ENCODE results near the gene PEG3.
"Not testable (repeated sequence)": the region's sequence is repeated elsewhere in the genome, so short reads cannot be mapped to it uniquely, and the experiment has no call there.

The PEG3 gene

GRCh38 chr19:56840451-56841192 lies at the start of gene PEG3, which contains the start of gene ZIM2:
PEG3 (minus strand) TSS chr19:56840726; CDS start chr19:56824655, 16,071 bp downstream.
ZIM2 (minus strand) TSS chr19:56840726; CDS start chr19:56824277, 16,449 bp downstream.
- no peak for DNase-seq (ENCODE audit: low read depth, low spot score)

GRCh38 chr19:56885173-56885985 lies 44.9 kb upstream of the PEG3 start:
- no peak for DNase-seq (ENCODE audit: low read depth, low spot score)

GRCh38 chr19:56884441-56884840 lies 43.9 kb upstream of the PEG3 start:
- no peak for DNase-seq (ENCODE audit: low read depth, low spot score)

GRCh38 chr19:56880592-56881190 lies 40.2 kb upstream of the PEG3 start:
- no peak for DNase-seq (ENCODE audit: low read depth, low spot score)

- no peak for DNase-seq (ENCODE audit: low read depth, low spot score)
Observed at GRCh38 chr19:56877069-56877715, 36.7 kb upstream of the PEG3 start.

- DNase-seq (ENCODE audit: low read depth, low spot score) = no peak
Observed at GRCh38 chr19:56875717-56876116, 35.2 kb upstream of the PEG3 start.

- DNase-seq (ENCODE audit: low read depth, low spot score) = no peak
Observed at GRCh38 chr19:56874530-56874929, 34.0 kb upstream of the PEG3 start.

GRCh38 chr19:56873493-56873892 lies 33.0 kb upstream of the PEG3 start:
- DNase-seq (ENCODE audit: low read depth, low spot score) = no peak

GRCh38 chr19:56869886-56870285 lies 29.4 kb upstream of the PEG3 start:
- DNase-seq (ENCODE audit: low read depth, low spot score) = no peak

- no peak for DNase-seq (ENCODE audit: low read depth, low spot score)
Observed at GRCh38 chr19:56868446-56868845, 27.9 kb upstream of the PEG3 start.

GRCh38 chr19:56866538-56866937 lies 26.0 kb upstream of the PEG3 start:
- DNase-seq (ENCODE audit: low read depth, low spot score) = no peak

GRCh38 chr19:56864443-56865125 lies 24.1 kb upstream of the PEG3 start:
- no peak for DNase-seq (ENCODE audit: low read depth, low spot score)

GRCh38 chr19:56862741-56863140 lies 22.2 kb upstream of the PEG3 start:
- DNase-seq (ENCODE audit: low read depth, low spot score) = no peak

- DNase-seq (ENCODE audit: low read depth, low spot score) = not testable (repeated sequence)
Observed at GRCh38 chr19:56860409-56860808, 19.9 kb upstream of the PEG3 start.

GRCh38 chr19:56858026-56858425 lies 17.5 kb upstream of the PEG3 start:
- no peak for DNase-seq (ENCODE audit: low read depth, low spot score)

GRCh38 chr19:56856822-56857221 lies 16.3 kb upstream of the PEG3 start:
- no peak for DNase-seq (ENCODE audit: low read depth, low spot score)

- DNase-seq (ENCODE audit: low read depth, low spot score) = not testable (repeated sequence)
Observed at GRCh38 chr19:56852361-56852760, 11.8 kb upstream of the PEG3 start.

GRCh38 chr19:56848166-56848565 lies 7.6 kb upstream of the PEG3 start:
- DNase-seq (ENCODE audit: low read depth, low spot score) = no peak

- no peak for DNase-seq (ENCODE audit: low read depth, low spot score)
Observed at GRCh38 chr19:56842412-56842811, 1.9 kb upstream of the PEG3 start.

- DNase-seq (ENCODE audit: low read depth, low spot score) = no peak
Observed at GRCh38 chr19:56841193-56841543, 642 bp upstream of the PEG3 start.

GRCh38 chr19:56839652-56840450 lies 675 bp downstream of the PEG3 start:
- DNase-seq (ENCODE audit: low read depth, low spot score) = no peak

Data from ELF-1 (cell line).